Prostate gland (tissue), 2 donors: ENCODE results near the gene RGS3. TPM values are rescaled to one million over a fixed set of nuclear protein-coding genes. Genes with fewer than 3 reads are reported as not detected.

Experiments used
- DNase-seq: peaks from one replicate; pipeline ENCODE4 v3.0.0-alpha.2; 2019; ENCODE audit warnings: low spot score
- H3K27ac ChIP-seq, 2 donors: fragments of 200-600 bp; sonication (generic); 2 replicates each; pipeline ENCODE4 v1.5.1; 2017 to 2019
- H3K27me3 ChIP-seq: fragments of 200-600 bp; sonication (generic); replicated peaks from 2 replicates; pipeline ENCODE4 v1.5.1; 2019; ENCODE audit not compliant: insufficient read depth
- H3K36me3 ChIP-seq, 2 donors: fragments of 200-600 bp; sonication (generic); 1 replicate in 1 of 2; 2 replicates in 1 of 2; pipeline versions ENCODE4 v1.5.1 to v1.8.1; 2017 to 2019
- H3K4me1 ChIP-seq: fragments of 200-600 bp; sonication (generic); replicated peaks from 2 replicates; pipeline ENCODE4 v1.5.1; 2019
- H3K4me3 ChIP-seq, 2 donors: fragments of 200-600 bp; sonication (generic); 2 replicates each; pipeline ENCODE4 v1.5.1; 2017 to 2019
- H3K9me3 ChIP-seq: fragments of 200-600 bp; sonication (generic); 2 replicates; pipeline ENCODE4 v1.5.1; 2017
- POLR2A ChIP-seq: fragments of 450-650 bp; IDR thresholded peaks from one replicate; pipeline ENCODE4 v1.6.1; 2016; ENCODE audit warnings: antibody characterized with exemption, mild to moderate bottlenecking
- POLR2AphosphoS5 ChIP-seq: sonication (generic); formaldehyde crosslinking; IDR thresholded peaks from one replicate; pipeline ENCODE4 v1.6.1; 2017; ENCODE audit warnings: antibody characterized with exemption
- WGBS: methylation state at CpG from one replicate; pipeline ENCODE4 v1.1.5; 2018; 5-methylcytosine and 5-hydroxymethylcytosine counted together
- intact Hi-C: fragments of 100-400 bp; cut with DNase I; formaldehyde crosslinking; loops from one replicate; pipeline ENCODE4 v1.14.2; 2022
- total RNA-seq, 2 donors: library from RNA; depleted of rRNA; stranded (reverse); fragments of >200 nt; gene quantifications; one replicate each; pipeline ENCODE4 v1.1.0, GENCODE V29; 2016
- TF ChIP-seq, protein P1 (sequence below), 4 experiments: fragments of 200-600 bp in 2 of 4; fragments of 450-650 bp in 2 of 4; sonication (generic) in 2 of 4; IDR thresholded peaks; 1 replicate in 3 of 4; 2 replicates in 1 of 4; pipeline ENCODE4 v1.5.1; 2016 to 2019; ENCODE audit warnings: antibody characterized with exemption in 4 of 4, mild to moderate bottlenecking in 2 of 4, moderate library complexity in 2 of 4

RGS3 gene
- total RNA-seq, 2 donors from 2014 or later: 26.5 to 98.9 TPM

DNA sequence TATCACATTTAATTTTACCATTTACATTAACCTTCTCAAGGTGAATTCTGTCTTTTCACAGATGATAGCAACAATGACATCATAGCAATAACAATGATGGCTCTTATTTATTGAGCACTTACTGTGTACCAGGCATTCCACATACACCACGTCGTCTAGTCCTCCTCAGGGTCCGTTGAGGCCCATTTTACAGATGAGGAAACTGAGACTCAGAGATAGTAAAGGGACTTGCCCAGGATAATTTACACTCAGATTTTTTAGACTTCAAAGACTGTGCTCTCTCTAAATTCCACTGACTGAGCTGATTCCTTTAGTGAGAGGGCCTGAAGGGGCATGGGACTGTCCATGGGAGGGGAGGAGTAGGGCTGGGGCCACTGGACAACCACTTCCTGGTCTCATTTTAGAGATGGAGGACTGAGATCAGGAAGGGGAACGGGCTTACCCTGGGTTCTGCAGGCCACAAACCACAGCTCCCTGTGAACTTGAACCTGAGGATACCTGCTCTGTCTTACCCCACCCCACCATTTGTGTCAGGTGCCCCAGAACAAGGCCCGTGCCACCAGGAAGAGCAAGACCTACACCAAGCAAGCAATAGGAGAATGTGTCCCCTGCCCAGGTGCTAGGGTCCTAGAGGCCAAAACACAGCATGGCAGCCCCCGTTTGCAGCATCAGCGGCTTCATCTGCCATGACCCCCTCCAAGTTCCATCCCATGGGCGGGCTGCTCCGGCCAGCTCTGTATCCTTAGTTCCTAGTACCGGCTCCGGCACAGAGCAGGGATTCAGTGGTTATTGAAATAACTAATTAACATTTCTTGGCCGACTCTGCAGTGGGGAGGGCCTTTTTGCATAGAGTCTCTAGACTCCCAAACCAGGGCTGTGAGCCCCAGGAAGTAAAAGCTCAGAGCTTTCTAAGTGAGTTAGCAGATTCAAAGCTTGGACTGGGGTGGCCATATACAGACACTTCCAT lies 96.6 kb downstream of the RGS3 start:
- Histone ChIP-seq H3K36me3 (no peaks in the 10 kb centered on the region), H3K27ac (no peak overlapping the region), H3K9me3 (no peaks in the 10 kb centered on the region), H3K4me1 (peaks cover 9% of the 10 kb centered on the region), H3K27me3 (no peaks in the 10 kb centered on the region), H3K4me3 (no peak overlapping the region)
- intact Hi-C loops: loop anchor here (5.0 kb wide), 1 partner anchor 33 kb away; no protein-coding TSS in a partner anchor
- 87% methylated on average over 12 of the region's 12 CpGs for WGBS
- no peak for DNase-seq
- TF ChIP-seq POLR2A: no peak
- TF ChIP-seq, protein P1, sequence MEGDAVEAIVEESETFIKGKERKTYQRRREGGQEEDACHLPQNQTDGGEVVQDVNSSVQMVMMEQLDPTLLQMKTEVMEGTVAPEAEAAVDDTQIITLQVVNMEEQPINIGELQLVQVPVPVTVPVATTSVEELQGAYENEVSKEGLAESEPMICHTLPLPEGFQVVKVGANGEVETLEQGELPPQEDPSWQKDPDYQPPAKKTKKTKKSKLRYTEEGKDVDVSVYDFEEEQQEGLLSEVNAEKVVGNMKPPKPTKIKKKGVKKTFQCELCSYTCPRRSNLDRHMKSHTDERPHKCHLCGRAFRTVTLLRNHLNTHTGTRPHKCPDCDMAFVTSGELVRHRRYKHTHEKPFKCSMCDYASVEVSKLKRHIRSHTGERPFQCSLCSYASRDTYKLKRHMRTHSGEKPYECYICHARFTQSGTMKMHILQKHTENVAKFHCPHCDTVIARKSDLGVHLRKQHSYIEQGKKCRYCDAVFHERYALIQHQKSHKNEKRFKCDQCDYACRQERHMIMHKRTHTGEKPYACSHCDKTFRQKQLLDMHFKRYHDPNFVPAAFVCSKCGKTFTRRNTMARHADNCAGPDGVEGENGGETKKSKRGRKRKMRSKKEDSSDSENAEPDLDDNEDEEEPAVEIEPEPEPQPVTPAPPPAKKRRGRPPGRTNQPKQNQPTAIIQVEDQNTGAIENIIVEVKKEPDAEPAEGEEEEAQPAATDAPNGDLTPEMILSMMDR (IDR thresholded peaks at IDR 0.05): no peak
- no peak for TF ChIP-seq POLR2AphosphoS5

DNA sequence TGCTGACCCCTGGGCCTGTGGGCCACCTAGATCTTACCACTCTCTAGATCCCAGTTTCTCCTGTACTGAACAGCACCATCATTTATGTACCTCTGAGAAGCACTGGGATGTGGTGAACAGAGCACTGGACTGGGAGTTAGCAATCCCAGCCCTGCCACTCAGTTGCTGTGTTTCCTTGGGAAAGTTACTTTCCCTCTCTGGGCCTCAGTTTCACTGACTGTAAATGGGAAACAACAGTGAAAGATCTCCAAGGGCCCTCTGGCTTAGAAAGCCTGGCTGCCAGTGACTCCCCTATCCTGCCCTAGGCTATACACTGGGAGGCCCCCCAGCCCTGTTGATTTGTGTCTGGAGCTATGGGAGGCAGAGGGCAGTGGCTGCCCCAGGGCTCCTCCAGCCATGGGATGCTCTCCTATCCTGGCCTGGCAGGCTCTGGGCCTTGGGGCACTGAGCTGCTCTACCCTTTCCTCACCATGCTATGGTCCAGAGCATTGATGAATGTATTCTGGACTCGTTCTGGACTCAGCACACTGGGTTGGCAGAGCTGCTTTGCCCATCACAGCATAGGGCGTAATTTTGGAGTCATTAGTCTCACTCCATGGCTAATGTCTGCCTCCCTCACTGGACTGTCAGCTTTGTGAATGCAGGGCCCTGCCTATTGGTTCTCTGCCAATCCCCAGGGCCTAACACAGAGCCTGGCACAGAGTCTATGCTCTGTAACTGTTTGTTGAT lies 99.3 kb downstream of the RGS3 start:
- no peak overlapping the region for H3K27ac ChIP-seq
- intact Hi-C loops: loop anchor here (5.0 kb wide), 1 partner anchor 36 kb away; no protein-coding TSS in a partner anchor
- DNase-seq: no peak

DNA sequence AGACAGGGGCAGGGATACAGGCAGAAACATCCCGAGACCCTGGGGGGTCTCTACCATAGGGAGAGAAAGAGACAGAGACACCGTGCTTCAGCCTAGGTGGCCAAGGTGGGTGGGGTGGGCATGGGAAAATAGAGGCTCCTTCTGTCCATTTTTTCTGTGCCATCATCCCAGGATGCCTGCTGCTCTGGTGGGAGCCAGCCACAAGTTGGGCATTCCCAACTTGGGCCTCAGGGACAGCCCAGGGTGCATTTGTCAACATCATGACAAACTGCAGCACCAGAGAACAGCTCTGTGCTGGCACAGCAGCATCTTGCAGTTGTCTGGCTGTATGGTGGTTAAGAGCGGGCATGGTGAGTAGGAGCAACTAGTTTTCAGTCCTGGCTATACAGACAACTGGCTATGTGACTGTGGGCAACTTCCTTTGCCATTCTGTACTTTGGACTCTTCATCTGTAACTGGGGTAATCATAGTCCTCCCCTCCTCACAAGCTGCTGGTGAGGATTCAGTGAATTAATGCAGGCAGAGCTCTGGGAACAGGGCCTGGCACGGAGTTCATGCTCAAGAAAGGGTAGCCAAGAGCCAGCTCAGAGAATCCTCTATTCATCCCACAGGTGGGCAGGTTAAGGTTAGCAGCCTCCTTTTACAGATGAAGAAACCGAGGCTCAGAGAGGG lies 100.4 kb downstream of the RGS3 start:
- Histone ChIP-seq H3K9me3 (no peaks in the 10 kb centered on the region), H3K4me1 (peaks cover 18% of the 10 kb centered on the region), H3K4me3 (no peak overlapping the region), H3K27ac (peak overlapping the region; percentile 84 to 93), H3K27me3 (no peaks in the 10 kb centered on the region), H3K36me3 (no peaks in the 10 kb centered on the region)
- intact Hi-C loops: loop anchor here (5.0 kb wide), 1 partner anchor 37 kb away; no protein-coding TSS in a partner anchor
- no peak for DNase-seq
- WGBS: 74% methylated on average over 5 of the region's 5 CpGs
- TF ChIP-seq POLR2AphosphoS5 (no peak), POLR2A (no peak)
- TF ChIP-seq, protein P1 (IDR thresholded peaks at IDR 0.05): no peak

More for the DNA sequence above, 99.3 kb downstream of the RGS3 start:
- H3K4me1 ChIP-seq: peaks cover 18% of the 10 kb centered on the region
- H3K9me3 ChIP-seq: no peaks in the 10 kb centered on the region
- no peaks in the 10 kb centered on the region for H3K27me3 ChIP-seq
- TF ChIP-seq POLR2A (no peak), POLR2AphosphoS5 (no peak)
- TF ChIP-seq, protein P1 (IDR thresholded peaks at IDR 0.05): no peak
- no peaks in the 10 kb centered on the region for H3K36me3 ChIP-seq
- no peak overlapping the region for H3K4me3 ChIP-seq
- WGBS: 100% methylated on average over 2 of the region's 2 CpGs

DNA sequence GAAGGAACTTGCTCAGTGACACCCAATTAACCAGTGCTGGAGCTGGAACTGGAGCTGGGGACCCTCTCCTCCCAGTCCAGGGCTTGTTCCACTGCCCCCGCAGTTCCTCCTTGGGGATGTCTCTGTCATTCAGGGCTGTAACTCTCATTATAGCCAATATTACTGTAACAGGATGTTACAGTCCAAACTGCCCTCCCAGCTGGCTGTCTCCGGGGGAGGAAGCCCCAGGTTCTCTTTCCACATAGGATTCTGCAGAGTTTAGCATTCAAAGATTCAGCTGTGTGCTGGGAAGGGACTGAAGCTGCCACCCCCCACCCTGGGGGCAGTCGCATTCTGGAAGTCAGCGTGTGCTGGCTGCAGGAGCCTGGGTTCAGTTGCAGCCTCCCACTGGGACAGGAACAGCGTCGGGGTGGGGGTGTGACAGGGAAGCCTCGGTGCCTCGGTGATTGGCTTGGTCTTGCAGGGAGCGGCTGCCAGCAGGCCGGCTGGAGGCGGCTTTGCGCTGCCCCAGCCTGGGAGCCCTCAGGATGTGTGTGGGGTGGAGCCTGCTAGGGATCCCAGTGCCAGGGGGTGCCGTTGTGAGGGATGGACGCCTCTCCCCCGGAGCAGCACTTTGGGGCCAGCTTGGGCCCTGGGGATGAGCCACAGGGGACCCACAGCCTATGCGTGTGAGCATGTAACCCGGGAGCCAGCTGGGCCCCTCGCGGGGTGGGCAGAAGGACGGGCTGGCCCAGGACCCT lies 101.1 kb downstream of the RGS3 start:
- Histone ChIP-seq H3K4me3 (peak overlapping the region; percentile 32 to 39), H3K4me1 (peaks cover 18% of the 10 kb centered on the region), H3K27ac (peak overlapping the region; percentile 84 to 93), H3K27me3 (no peaks in the 10 kb centered on the region), H3K9me3 (no peaks in the 10 kb centered on the region), H3K36me3 (no peaks in the 10 kb centered on the region)
- DNase-seq: peak; percentile 61
- intact Hi-C loops: loop anchor here (5.0 kb wide), 1 partner anchor 37 kb away; no protein-coding TSS in a partner anchor
- WGBS: 2% methylated on average over 19 of the region's 20 CpGs
- TF ChIP-seq POLR2A (peak; percentile 62), POLR2AphosphoS5 (no peak)
- TF ChIP-seq, protein P1 (IDR thresholded peaks at IDR 0.05): no peak
